GM19238 (cell line): ENCODE results near the gene TTC39A.
"Not testable (repeated sequence)": the region's sequence is repeated elsewhere in the genome, so short reads cannot be mapped to it uniquely, and the experiment has no call there.

Source experiments
- DNase-seq: peaks from one replicate; pipeline ENCODE4 v3.0.0; 2011; ENCODE audit warnings: low spot score; ENCODE audit not compliant: insufficient read length

Gene TTC39A

DNA sequence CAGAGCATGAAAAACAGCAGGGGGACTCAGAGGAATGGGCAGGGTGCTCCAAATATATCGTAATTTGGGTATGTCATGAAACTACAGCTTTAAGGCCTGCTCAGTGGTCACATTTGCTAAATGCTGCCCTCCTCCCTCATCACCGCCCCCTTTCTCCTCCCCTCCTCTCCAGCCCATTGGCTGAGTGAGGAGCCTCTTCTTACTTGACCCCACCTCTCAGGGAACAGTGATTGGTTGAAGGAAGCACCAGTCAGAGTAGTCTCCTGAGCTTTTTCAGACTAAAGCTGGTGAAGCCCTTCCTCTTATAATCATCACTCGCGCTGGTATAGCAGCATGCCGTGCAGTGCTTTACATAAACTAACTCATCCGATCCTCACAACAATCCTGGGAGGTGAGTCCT lies 10.0 kb upstream of the TTC39A start:
- no peak for DNase-seq

GRCh38 chr1:51336711-51337110 lies 6.3 kb upstream of the TTC39A start:
- DNase-seq: no peak

DNA sequence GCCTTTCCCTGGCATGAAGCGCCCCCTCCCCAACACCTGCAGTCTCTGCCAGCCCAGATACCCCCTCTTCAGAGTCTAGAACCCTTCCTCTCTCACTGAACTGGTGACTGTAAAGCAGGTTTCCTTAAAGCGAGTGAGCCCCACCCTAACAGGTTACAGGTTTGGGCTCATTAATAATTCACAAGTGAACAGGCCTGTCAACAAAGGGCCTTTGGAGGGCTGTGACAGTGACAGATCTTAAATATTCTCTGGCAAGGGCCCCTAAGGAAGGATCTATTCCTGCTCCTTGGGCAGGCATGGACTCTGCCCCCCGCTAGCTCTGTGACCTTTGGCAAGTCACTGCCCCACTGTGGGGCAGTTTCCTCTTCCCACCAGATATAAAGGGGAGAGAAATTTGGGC lies 5.6 kb upstream of the TTC39A start:
- DNase-seq: no peak

DNA sequence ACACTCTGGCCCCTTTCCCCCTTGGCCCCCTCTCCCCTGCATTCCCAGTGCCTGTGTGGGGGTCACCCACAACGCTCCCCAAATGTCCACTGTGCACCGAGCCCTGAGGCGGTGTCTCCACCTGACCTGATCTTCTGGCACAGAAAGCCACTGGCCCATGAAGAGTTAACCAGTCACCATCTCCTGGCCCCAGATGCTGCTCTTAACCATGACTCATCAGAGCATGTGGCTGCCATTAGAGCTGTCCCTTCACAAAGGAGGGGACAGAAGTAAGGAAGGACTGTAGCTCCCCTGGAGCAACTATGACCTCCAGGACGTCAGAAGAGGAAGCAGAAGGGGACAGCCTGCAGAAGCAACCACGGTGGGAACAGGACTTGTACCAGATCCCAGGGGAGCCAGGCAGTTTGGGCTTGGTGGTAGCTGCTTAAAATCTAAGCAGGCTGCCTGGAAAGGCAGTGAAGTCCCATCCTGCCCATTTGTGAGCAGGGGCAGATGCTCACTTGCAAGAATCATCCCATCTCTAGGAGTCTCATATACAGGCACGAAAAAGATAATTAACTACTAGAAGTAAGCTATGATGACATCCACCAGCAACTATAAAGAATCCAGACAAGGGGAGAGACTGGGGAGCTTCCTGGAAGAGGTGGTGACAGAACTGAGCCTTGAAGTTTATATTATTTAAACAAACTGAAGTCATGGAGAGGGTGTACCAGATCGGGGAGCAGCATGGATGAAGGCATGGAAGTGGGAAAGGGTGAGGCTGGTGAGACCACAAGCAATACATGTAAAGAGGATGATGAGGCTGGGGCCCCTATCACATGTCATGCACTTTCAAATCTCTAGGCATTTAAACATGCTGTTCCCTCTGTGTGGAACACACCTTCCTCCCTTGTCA lies 1.1 kb upstream of the TTC39A start:
- no peak for DNase-seq

GRCh38 chr1:51329443-51330325 lies 678 bp downstream of the TTC39A start:
- DNase-seq: no peak

- no peak for DNase-seq
Measured at GRCh38 chr1:51328926-51329325, 1.4 kb downstream of the TTC39A start.

DNA sequence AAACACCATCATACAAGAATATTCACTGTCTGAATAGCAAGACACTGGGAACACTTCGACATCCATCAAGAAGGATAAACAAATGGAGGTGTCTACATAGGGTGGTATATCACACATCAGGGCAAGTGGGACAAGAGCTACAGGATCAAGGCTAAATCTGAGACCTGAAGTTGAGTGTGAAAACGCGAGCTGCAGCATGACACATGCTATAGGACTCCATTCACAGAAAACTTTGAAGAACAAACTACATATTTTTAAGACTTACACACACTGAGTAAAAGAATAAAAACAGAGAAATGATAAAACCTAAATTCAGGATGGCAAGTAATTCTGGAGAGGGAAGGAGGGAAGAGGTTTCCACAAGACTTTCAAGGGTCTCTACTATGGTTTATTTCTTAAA lies 2.1 kb downstream of the TTC39A start:
- no peak for DNase-seq

DNA sequence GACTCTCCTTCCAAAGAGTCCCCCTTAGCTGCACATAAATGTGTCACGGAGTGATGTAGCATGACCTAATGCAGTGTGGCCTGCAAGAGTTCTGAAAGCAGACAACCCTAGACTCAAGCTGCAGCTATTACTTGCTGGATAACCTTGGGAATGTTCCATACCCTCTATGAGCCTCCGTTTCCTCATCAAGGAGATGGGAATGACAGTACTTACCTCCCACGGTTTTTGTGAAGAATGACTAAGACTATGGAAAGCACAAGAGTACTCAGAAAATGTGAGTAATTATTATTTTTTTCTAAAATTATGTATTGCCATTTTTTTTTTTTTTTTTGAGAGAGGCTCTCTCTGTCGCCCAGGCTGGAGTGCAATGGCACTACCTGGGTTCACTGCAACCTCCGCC lies 3.0 kb downstream of the TTC39A start:
- no peak for DNase-seq

GRCh38 chr1:51326839-51327238 lies 3.5 kb downstream of the TTC39A start:
- no peak for DNase-seq

DNA sequence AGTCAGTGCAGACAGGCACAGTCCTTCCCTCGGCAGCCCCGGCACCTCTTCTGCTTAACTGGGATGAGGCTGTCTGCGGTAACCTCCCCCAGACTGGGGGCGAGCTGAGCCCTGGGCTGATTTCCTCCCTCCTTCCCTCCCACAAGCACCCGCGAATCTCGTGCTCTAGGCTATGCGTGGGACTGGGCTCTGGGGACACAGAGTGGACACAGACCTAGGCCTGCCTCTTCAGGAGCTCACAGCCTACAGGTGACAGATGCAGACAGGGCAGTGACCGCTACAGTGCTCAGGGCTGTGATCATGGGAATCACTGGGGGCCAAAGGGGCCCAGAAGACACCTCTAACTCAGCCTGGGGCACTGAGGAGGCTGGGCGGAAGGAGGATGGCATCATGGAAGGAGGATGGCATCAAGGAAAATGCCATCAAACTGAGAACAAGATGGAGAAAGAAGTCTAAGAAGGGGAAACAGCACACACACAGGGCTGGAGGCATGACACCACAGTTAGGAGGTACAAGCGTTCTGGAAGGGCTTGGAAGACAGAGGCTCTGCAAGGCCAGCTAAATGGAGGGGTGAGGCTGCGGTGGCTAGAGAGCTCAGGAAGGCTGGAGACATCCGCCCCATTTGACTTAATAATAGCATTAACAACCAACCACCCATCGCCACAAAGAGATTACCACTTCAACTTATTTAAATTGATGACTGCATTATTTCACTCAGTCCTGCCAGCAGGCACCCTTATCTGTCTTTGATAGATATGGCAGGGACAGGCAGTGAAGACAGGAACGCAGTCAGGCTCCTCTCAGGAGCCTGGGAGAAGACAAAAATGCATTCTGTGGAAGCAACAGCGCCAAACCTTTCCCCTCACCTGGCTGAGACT lies 4.2 kb downstream of the TTC39A start:
- no peak for DNase-seq

- no peak for DNase-seq
Measured at GRCh38 chr1:51325391-51325790, 5.0 kb downstream of the TTC39A start.

DNA sequence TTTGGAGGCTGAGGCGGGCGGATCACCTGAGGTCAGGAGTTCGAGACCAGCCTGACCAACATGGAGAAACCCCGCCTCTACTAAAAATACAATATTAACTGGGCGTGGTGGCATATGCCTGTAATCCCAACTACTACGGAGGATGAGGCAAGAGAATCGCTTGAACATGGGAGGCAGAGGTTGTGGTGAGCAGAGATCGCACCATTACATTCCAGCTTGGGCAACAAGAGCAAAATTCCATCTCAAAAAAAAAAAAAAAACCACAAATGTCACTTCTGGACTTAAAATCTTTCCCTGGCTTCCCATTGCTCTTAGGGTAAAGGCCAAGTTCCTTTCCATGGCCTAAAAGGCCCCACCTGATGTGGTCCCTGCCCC lies 5.4 kb downstream of the TTC39A start:
- DNase-seq: not testable (repeated sequence)

GRCh38 chr1:51324251-51325010 lies 5.9 kb downstream of the TTC39A start:
- no peak for DNase-seq

- DNase-seq: no peak
Measured at GRCh38 chr1:51323778-51324177, 6.6 kb downstream of the TTC39A start.

DNA sequence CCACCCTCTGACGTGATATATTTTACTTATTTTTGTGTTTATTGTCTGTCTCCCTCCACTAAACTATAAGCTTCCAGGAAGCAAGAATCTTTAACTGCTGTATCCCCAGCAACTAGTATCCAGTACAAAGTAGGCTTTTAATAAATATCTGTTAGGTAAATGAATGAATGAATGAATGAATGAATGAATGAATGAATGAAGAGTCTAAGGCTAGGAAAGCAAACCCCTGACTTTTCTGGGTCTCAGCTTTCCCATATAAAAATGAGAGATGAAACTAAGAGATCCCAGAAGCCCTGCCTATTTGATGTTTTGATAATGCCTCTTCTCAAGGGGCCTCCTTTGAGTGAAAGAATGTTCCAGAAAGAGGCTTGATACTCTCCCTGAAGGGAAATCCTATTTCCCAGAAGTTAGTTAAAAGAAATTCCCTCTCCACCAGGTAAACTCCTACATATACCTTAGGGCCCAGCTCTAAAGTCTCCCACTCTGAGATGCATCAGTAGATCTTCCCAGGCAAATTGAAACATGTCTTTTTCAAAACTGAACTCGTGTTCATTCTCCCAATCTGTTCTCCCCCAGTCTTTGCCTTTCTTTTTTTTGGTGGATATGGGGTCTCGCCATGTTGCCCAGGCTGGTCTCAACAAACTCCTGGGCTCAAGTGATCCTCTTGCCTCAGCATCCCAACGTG lies 7.8 kb downstream of the TTC39A start:
- no peak for DNase-seq

DNA sequence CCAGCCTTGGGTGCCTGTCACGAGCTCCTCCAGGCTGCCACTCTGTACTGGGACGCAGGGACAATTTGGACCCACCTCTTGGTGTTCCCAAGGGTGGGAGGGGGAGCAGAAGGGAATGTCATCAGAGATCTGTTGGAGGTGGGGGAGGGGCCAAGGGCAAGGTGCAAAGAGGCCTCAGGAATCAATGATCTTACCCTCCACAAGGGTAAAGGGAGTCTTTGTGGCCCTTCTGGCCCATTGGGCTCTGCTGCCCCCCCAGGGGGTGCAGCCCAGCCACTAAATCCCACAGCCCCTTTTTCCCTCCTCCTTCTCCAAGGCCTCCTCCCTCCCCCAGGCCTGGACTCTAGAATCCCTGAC lies 8.5 kb downstream of the TTC39A start:
- no peak for DNase-seq

- no peak for DNase-seq
Measured at GRCh38 chr1:51320967-51321923, 9.1 kb downstream of the TTC39A start.

DNA sequence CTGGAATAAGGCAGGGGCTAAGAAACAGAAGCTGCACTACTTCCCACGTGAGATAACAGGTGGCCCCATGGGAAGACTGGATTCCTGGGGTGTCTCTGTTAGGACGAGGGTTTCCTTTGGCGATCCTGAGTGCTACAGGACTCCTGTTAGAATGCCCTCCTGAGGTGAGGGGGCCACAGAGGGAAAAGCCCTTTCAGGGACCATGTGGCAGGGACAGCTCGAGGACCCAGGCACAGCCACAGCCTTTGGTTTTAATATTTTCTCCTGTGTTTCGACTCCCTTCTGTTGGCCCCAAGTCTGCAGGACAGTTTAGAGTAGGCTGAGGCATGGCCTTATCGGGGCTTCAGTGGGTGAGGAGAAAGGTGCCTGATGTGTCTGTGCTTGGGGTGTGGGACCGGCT lies 12.6 kb downstream of the TTC39A start:
- no peak for DNase-seq

GRCh38 chr1:51316846-51317120 lies 13.6 kb downstream of the TTC39A start:
- DNase-seq: no peak
